ENCODE results near the gene SLC38A8.

Gene SLC38A8

DNA sequence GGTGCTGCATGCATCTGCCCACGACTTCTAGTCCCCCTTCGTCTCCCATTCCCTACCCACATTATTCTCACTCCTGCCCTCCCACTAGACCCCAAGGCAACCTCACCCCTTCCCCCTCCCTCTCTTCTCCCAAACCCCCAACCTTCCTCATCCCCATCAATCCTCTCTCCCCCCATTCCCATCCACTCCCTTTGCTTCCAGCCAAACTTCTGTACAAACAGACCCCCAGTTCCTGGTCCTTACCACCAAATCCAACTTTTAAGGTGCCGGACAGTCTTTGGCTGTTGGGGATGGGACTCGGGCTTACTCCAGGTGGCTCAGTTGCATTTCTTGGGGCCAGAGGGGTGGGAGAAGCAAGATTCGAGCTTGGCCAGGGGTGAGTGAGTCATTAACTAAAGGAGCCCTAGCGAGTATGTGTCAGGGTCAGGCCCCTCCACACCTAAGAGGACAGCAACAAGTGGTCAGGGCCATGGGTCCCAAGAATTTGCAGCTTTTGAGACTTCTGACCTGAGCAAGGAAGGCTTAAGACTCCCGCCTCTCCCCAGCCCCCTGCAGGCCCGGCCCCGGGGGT, at the start of gene SLC38A8:
TSS of gene SLC38A8 (minus strand) at position 488 of the 571 bp plus-strand sequence. CDS start 638 bp downstream, outside the sequence.
- Histone ChIP-seq H3K36me3 (ENCODE audit: control insufficient read depth, insufficient read depth, low read length) (no peaks in the 10 kb centered on the region), H3K4me1 (ENCODE audit: control insufficient read depth, insufficient read depth, low read length) (peaks cover 10% of the 10 kb centered on the region), H3K9ac (ENCODE audit: low read length) (no peak within 1 kb of the TSS), H3K9me3 (ENCODE audit: control insufficient read depth, low read length) (no peaks in the 10 kb centered on the region), H3K4me3 (ENCODE audit: low read length) (no peak within 1 kb of the TSS), H3K27me3 (ENCODE audit: control insufficient read depth, insufficient read depth, low read length) (peaks cover 32% of the 10 kb centered on the region)

DNA sequence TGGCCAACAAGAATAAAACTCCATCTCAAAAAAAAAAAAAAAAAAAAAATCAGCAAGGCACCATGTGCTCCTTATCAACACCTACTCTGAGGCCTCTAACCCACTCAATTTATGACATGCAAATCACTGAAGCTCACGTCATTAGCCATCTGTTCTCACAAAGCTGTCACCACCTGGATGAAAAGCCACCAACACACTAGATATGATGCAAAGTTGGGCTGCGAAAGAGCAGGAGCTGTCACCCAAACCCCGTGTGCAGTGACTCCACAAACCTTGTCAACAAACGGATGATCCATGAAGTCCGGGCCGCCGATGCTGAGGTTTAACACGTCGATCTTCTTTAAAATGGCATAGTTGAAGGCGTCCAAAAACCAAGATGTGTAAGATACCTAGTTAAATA, 48.9 kb upstream of the SLC38A8 start:
- H3K4me1 ChIP-seq (ENCODE audit: control insufficient read depth, insufficient read depth, low read length): no peaks in the 10 kb centered on the region
- H3K36me3 ChIP-seq (ENCODE audit: control insufficient read depth, insufficient read depth, low read length): peaks cover 12% of the 10 kb centered on the region
- H3K4me3 ChIP-seq (ENCODE audit: low read length): no peak overlapping the region
- no peaks in the 10 kb centered on the region for H3K9me3 ChIP-seq (ENCODE audit: control insufficient read depth, low read length)
- H3K9ac ChIP-seq (ENCODE audit: low read length): no peak overlapping the region
- H3K27me3 ChIP-seq (ENCODE audit: control insufficient read depth, insufficient read depth, low read length): no peaks in the 10 kb centered on the region

DNA sequence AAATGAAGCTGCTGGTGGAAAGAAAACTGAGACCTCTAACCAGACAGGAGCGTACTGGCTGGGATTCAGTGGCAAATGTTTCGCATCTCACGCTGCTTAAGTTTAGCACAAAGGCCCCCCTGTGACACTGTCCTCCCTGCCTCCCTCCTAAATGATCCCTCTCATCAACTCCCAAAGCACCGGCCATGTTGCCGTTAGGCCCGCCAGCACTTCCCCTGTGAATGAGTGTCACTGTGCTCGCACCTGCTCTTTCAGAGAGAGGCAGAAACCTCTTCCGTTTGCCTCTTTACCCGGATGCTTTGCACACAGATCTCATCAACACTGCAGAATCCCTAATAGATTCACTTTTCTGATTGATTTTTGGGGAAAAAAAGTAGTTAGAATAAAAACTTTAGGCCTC, 47.6 kb upstream of the SLC38A8 start:
- Histone ChIP-seq H3K36me3 (ENCODE audit: control insufficient read depth, insufficient read depth, low read length) (peaks cover 12% of the 10 kb centered on the region), H3K9me3 (ENCODE audit: control insufficient read depth, low read length) (no peaks in the 10 kb centered on the region), H3K27me3 (ENCODE audit: control insufficient read depth, insufficient read depth, low read length) (no peaks in the 10 kb centered on the region), H3K4me3 (ENCODE audit: low read length) (no peak overlapping the region), H3K4me1 (ENCODE audit: control insufficient read depth, insufficient read depth, low read length) (no peaks in the 10 kb centered on the region), H3K9ac (ENCODE audit: low read length) (no peak overlapping the region)

DNA sequence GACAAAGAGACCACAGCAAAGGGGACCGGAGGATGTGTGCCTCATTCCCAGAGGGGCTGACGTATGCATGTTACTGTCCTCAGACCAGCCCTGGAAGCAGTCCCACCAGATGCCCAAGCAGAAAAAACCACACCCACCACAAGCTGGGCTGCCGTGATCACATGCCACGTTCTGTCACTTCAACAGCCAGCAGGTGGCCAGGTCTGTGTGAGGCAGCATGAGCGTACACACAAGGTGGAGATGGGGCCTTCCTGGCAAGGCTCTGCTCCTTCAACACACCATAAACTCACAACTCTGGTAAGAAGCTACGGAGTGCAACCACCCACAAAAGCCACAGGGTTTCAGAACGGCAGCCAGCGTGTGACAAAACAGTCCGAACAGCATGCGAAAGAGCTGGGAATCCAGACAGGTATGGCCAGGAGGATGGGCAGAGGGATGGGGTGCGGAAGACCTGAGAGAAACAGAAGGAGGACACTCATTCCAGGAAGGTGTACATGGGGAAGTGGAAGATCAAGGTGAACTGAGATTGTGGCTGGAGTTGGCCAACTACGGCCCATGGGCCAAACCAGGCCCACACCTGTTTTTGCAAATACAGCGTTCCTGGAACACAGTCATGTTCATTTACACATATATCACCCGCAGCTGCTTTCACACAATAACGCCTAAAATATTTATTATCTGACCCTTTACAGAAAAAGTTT, 46.2 kb upstream of the SLC38A8 start:
- Histone ChIP-seq H3K9me3 (ENCODE audit: control insufficient read depth, low read length) (no peaks in the 10 kb centered on the region), H3K4me1 (ENCODE audit: control insufficient read depth, insufficient read depth, low read length) (no peaks in the 10 kb centered on the region), H3K27me3 (ENCODE audit: control insufficient read depth, insufficient read depth, low read length) (no peaks in the 10 kb centered on the region), H3K4me3 (ENCODE audit: low read length) (no peak overlapping the region), H3K9ac (ENCODE audit: low read length) (no peak overlapping the region), H3K36me3 (ENCODE audit: control insufficient read depth, insufficient read depth, low read length) (peaks cover 12% of the 10 kb centered on the region)

DNA sequence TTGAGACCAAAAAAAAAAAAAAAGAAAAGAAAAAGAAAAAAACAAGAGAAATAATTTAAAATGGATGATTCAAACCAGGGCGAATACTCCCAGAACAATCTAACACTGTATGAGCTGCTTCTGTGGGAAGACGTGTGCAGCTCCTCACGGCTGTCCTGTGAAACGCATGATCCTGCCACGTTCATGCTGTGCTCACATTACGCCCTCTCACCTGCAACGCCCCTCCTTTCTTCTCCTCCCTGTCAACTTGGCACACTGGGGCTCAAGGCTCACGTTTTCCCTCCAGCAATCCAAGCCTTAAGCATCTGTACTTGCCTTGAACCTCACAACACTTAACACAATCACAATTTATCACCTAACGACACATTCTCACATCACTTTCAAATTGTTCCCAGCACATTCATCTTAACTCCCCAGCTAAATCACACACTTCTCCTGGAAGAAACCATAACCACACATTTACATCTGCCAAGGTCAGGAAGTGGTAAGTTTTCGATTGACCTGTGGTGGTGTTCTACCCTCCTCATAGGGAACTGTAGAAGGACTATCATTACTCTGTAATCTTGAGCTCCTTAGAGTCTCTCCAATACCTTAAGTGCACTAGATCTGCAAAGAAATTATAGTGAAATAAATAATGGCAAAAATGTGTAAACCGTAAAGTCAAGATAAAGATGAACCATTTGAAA, 45.0 kb upstream of the SLC38A8 start:
- Histone ChIP-seq H3K27me3 (ENCODE audit: control insufficient read depth, insufficient read depth, low read length) (no peaks in the 10 kb centered on the region), H3K9me3 (ENCODE audit: control insufficient read depth, low read length) (no peaks in the 10 kb centered on the region), H3K9ac (ENCODE audit: low read length) (no peak overlapping the region), H3K36me3 (ENCODE audit: control insufficient read depth, insufficient read depth, low read length) (peaks cover 1% of the 10 kb centered on the region), H3K4me1 (ENCODE audit: control insufficient read depth, insufficient read depth, low read length) (no peaks in the 10 kb centered on the region), H3K4me3 (ENCODE audit: low read length) (no peak overlapping the region)

DNA sequence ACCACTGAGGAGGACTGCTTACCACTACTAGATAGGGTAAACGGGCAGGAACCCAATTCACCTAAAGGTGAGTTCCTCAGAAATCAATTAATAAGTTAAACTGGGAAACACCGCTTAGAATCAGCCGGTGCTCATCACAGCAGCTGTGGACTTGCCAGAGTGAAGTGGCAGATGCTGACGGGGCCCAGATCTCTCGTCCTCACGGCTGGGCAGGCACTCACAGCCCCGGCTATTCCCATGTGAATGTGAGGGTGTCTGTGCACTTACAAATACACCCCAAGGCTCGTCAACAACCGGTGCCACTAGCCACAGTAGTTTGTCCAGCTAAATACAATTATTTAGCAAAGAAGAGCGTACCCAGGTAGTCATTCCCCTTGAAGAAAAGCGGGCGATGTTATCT, 44.4 kb upstream of the SLC38A8 start:
- H3K9ac ChIP-seq (ENCODE audit: low read length): no peak overlapping the region
- H3K27me3 ChIP-seq (ENCODE audit: control insufficient read depth, insufficient read depth, low read length): no peaks in the 10 kb centered on the region
- H3K4me3 ChIP-seq (ENCODE audit: low read length): no peak overlapping the region
- H3K36me3 ChIP-seq (ENCODE audit: control insufficient read depth, insufficient read depth, low read length): peaks cover 2% of the 10 kb centered on the region
- no peaks in the 10 kb centered on the region for H3K4me1 ChIP-seq (ENCODE audit: control insufficient read depth, insufficient read depth, low read length)
- no peaks in the 10 kb centered on the region for H3K9me3 ChIP-seq (ENCODE audit: control insufficient read depth, low read length)

DNA sequence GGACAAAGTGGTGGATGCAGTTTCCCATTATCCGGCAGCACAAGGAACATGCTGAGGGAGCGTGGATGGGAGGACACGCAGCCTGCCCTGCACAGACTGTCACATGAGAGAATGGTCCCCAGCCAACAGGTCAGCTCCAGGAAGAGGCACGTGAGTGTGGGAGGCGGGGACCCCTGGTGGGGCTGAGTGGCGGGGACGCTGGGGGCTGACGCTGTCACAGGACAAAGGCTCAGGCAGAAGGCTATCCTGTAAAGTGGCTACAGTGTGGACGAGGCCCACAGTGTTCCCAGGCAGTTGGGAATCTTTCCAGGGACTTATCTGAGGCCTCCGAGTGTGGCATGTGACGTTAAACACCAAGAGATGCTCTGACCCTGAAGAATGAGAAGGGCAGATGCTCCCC, 43.7 kb upstream of the SLC38A8 start:
- H3K36me3 ChIP-seq (ENCODE audit: control insufficient read depth, insufficient read depth, low read length): peaks cover 6% of the 10 kb centered on the region

DNA sequence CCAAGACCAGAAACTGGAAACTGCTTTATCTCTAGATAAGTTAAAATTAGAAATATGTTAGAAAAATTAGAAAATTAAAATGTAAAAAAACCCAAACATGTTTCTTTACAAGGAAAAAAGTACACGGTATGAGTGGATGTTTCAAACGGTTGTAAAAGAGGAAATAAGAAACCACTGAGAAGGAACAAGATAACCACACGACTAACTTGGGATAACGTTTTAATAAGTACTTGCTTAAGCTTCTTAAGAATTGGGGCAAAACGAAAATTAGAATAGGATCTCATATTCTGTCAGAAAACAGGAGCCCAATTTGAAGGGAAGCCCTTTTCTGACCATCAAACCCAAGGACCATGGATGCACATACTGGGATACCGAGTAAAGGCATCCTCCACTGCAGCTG, 43.2 kb upstream of the SLC38A8 start:
- Histone ChIP-seq H3K9ac (ENCODE audit: low read length) (no peak overlapping the region), H3K36me3 (ENCODE audit: control insufficient read depth, insufficient read depth, low read length) (peaks cover 6% of the 10 kb centered on the region), H3K27me3 (ENCODE audit: control insufficient read depth, insufficient read depth, low read length) (no peaks in the 10 kb centered on the region), H3K9me3 (ENCODE audit: control insufficient read depth, low read length) (no peaks in the 10 kb centered on the region), H3K4me1 (ENCODE audit: control insufficient read depth, insufficient read depth, low read length) (no peaks in the 10 kb centered on the region), H3K4me3 (ENCODE audit: low read length) (no peak overlapping the region)

More for the DNA sequence above, 43.7 kb upstream of the SLC38A8 start:
- Histone ChIP-seq H3K9ac (ENCODE audit: low read length) (no peak overlapping the region), H3K4me1 (ENCODE audit: control insufficient read depth, insufficient read depth, low read length) (no peaks in the 10 kb centered on the region), H3K27me3 (ENCODE audit: control insufficient read depth, insufficient read depth, low read length) (no peaks in the 10 kb centered on the region), H3K4me3 (ENCODE audit: low read length) (no peak overlapping the region), H3K9me3 (ENCODE audit: control insufficient read depth, low read length) (no peaks in the 10 kb centered on the region)

DNA sequence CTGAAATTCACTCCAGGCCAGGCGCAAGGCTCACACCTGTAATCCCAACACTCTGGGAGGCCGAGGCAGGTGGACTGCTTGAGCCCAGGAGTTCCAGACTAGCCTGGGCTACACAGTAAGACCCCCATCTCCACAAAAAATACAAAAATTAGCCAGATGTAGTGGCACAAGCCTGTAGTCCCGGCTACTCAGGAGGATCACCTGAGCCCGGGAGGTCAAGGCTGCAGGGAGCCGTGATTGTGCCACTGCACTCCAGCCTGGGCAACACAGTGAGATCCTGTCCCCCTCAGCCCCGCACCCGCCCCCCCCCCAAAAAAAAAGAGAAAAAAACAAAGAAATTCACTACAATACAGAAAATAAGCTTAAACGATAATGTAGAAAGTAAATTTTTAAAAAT, 42.7 kb upstream of the SLC38A8 start:
- Histone ChIP-seq H3K27me3 (ENCODE audit: control insufficient read depth, insufficient read depth, low read length) (no peaks in the 10 kb centered on the region), H3K9ac (ENCODE audit: low read length) (no peak overlapping the region), H3K9me3 (ENCODE audit: control insufficient read depth, low read length) (no peaks in the 10 kb centered on the region), H3K36me3 (ENCODE audit: control insufficient read depth, insufficient read depth, low read length) (peaks cover 10% of the 10 kb centered on the region), H3K4me3 (ENCODE audit: low read length) (no peak overlapping the region), H3K4me1 (ENCODE audit: control insufficient read depth, insufficient read depth, low read length) (no peaks in the 10 kb centered on the region)

DNA sequence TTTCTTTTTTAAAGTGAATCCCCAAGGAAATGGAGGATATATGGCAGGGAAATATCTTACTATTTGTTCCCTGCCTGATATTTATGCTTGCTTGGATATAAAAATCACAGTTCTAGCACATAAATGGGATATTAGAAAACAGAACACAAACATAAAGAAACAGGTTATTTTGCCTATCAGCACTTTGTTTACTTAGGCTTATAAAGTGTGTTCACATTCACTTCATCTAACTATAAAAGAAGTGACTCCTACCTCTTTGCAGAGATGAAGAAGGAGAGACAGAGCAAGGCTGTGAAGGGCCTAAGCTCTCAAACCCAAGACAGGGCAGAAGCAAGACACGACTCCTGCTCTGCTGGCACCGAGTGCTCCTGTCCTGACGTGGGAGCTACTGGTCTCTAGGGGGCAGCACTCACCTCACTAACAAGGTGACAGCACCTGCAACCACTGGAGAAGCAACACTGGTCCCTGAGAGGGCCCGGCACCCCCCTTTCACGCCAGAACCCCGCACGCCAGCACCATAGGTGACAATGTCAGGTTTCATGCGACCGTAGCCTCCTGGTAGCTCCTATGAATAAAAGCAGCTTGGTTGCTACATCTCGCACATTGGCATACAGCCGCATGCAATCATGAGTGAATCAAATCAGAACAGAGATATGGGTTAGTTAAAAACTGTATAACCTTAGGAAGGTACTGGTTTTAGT, 42.1 kb upstream of the SLC38A8 start:
- Histone ChIP-seq H3K9me3 (ENCODE audit: control insufficient read depth, low read length) (no peaks in the 10 kb centered on the region), H3K4me1 (ENCODE audit: control insufficient read depth, insufficient read depth, low read length) (no peaks in the 10 kb centered on the region), H3K9ac (ENCODE audit: low read length) (no peak overlapping the region), H3K36me3 (ENCODE audit: control insufficient read depth, insufficient read depth, low read length) (peaks cover 10% of the 10 kb centered on the region), H3K27me3 (ENCODE audit: control insufficient read depth, insufficient read depth, low read length) (no peaks in the 10 kb centered on the region), H3K4me3 (ENCODE audit: low read length) (no peak overlapping the region)

DNA sequence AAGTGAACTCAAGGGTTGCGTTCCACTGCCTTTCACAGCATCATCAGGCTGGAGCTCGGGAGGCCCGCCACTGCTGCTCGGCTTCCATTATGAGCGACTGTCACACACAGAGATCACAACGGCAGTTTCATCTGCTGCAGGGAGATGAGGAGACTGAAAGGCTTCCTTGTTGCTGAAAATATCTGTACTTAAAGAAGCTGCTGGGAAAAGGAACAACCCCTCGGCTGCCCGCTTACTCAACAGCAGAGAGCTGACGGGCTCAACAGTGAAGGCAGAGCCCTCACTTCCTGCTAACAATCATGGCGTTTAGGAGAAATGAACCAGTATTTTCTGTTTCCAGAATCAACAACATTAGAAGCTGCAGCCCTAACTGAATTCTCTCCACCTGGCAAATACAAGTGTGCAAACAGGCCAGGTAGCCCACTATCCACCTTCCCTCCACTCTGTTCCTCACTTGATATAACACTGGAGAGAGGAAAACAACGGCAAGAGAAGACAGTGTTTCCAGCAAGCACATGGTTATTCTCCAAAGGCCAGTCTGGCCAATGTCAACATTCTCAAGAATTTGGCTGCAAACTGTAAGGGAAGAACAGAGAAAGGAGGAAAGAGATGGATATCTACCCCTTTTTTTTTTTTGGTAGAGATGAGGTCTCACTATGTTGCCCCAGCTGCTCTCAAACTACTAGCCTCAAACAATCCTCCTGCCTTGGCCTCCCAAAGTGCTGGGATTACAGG, 40.4 kb upstream of the SLC38A8 start:
- Histone ChIP-seq H3K9ac (ENCODE audit: low read length) (no peak overlapping the region), H3K27me3 (ENCODE audit: control insufficient read depth, insufficient read depth, low read length) (no peaks in the 10 kb centered on the region), H3K4me1 (ENCODE audit: control insufficient read depth, insufficient read depth, low read length) (no peaks in the 10 kb centered on the region), H3K4me3 (ENCODE audit: low read length) (no peak overlapping the region), H3K36me3 (ENCODE audit: control insufficient read depth, insufficient read depth, low read length) (peaks cover 10% of the 10 kb centered on the region), H3K9me3 (ENCODE audit: control insufficient read depth, low read length) (no peaks in the 10 kb centered on the region)

Measured in mucosa of stomach (tissue), 1 donor.